NCI-H82 treated with DMSO at 0.1 percent for 48 hours (cell line): ENCODE measurements around the gene RBMY1F.
"Not testable (repeated sequence)": the region's sequence is repeated elsewhere in the genome, so short reads cannot be mapped to it uniquely, and the experiment has no call there.

Experiments
- DNase-seq: peaks from one replicate; lab custom pipeline; 2025; ENCODE audit not compliant: unreplicated experiment; lab: John Stamatoyannopoulos, UW

RBMY1F gene

DNA sequence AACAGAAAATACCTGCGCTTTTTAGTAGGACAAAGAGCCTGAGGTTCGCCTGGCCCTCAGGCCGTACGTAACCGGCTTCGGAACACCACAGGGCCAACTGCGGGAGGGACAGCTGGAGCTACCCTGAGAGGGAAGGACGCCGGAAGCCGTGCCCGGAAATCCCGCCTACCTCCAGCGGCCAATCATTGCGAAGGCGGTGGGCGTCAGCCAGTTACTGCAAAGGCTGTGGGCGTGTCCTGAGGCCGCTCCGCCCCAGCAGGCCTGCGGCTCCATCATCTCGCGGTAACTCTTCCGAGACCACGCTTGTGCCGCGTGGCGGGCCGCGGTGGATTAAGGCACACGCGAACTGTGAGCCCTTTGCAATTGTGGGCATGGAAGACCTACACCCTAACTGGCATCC lies at the start of gene RBMY1F:
Gene RBMY1F, minus strand, starts transcription at position 101 of the 400 bp plus-strand sequence. CDS start 1,954 bp downstream, outside the sequence.
- DNase-seq, result not testable (repeated sequence)

DNA sequence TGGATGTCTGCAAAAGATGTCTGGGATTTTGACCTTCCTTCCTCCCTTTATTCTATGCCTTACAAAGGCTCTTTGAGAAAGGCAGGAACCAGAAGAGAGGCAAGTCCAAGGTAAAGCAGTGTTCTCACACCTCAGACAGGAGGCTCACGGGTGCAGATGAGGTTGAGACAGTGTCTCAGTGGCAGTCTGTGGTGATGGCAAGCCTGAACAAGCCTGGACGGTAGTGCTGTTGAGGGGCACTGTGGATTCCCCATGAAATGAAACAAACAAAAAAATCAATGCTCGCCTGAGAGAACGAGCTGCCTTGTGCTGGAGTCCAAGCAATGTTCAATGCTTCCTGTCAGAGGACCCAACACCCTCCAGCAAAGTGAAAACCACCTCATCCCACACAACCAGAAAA lies 31.6 kb downstream of the RBMY1F start:
- DNase-seq, result not testable (repeated sequence)

DNA sequence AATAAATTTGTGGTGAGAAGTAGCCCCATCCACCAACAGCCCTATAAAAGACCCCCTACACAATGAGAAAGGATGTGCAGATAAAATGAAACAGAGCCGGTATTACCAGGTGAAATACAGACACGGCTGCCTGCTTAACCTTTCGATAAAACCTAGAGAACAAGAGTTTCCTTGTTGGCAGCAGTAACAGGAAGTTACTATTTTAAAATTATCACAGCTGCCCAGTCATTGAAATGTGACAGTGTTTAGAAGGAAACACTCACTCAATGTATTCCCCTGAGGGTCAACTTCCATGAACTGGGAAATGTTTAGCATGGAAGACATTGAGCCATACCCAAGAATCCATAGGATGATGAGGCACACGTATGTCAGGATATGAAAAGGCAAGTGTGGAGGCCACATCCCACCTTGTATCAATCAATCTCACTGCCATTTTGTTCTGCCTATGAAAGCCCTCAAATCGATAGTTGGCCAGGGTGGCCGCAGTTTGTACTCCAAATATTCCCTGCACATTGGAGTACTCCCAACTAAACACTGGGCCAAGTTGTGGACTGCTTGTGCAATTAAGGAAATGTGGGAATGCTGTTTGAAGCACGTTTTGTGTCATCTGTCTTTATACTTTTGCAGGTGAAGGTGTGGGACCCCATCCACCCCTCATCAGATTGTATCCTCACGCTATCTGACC lies 41.6 kb downstream of the RBMY1F start:
- DNase-seq, result not testable (repeated sequence)

DNA sequence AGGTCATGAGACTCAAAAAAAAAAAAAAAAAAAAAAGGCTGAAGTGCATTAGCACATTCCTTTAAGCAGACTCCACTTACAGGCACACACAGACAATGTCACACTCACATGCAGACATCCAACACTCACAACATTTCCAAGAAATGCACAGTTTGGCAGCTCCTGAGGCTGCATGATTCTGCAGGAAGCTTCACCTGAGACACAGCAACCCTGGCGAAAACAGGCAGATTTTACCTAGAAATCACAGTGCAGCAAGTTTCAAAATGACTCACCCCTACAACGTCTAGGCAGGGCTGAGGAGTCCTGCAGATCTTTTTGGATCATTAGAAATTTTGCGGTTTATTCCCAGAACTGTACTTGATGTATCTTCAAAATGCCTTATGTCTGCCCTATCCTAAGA lies 48.0 kb downstream of the RBMY1F start:
- not testable (repeated sequence) for DNase-seq

DNA sequence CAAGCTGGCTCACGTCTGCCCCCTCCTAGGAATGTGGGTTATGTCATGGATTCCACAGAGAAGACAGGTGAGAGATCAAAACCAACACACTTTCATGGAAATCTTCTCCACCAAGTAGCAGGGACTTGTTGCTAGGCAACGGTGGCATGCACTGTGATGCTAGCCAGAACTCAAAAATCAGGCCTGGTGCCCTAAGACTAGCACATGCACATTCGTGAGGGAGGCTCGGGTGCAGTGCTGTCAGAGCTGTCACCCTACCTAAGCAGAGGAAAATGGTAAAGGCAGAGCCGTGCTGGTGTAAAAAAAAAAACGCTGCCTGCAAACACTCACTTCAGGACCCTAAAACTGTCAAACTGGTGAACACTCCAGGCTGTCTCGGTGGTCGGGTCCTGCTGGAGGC lies 52.2 kb downstream of the RBMY1F start:
- not testable (repeated sequence) for DNase-seq
